ENCODE measurements around the gene IDS.
"Not testable (repeated sequence)": the region's sequence is repeated elsewhere in the genome, so short reads cannot be mapped to it uniquely, and the experiment has no call there.

The IDS gene

DNA sequence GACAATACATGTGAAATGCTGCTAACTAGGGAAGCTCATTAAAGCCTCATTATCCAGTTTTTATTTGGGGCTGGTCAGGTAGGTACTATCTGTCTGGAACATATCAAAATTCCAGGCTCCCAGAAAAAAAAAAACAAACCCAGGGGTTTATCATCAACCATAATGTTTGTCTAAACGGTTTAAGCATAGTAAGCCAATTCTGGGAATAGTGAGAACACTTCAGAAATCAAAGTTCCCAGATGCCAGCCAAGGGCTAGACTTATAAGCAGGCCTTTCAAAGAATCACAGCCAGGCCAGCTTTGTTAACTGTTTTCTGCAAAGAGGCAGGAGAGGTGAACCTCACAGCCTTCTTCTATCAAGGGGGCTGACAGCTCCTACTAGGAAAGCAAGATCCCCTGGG, 8.1 kb downstream of the IDS start:
- DNase-seq, result no peak

DNA sequence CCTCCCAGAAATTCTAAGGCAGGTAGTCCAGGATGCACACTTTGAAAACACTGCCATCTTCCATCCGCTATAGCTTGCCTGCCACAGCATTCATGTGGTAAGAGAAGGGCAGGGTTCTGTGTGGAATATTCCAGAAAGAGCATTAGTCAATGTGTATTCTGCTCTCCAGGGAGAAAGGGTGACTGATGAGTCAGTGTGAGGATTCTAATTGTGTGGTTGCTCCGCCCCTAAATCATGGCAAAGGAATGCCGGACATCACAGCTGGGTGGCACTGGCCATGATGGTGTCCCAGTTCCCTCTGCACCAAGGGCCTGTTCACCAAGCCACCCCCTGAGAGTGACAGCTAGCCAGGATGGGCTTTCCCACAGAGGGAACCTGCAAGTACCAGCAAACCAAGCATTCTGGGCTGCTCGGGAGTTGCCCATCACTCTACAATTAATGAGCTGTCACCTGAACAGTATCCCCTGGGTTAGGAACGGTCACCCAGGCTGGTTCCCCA, 9.5 kb downstream of the IDS start:
- DNase-seq, result no peak

DNA sequence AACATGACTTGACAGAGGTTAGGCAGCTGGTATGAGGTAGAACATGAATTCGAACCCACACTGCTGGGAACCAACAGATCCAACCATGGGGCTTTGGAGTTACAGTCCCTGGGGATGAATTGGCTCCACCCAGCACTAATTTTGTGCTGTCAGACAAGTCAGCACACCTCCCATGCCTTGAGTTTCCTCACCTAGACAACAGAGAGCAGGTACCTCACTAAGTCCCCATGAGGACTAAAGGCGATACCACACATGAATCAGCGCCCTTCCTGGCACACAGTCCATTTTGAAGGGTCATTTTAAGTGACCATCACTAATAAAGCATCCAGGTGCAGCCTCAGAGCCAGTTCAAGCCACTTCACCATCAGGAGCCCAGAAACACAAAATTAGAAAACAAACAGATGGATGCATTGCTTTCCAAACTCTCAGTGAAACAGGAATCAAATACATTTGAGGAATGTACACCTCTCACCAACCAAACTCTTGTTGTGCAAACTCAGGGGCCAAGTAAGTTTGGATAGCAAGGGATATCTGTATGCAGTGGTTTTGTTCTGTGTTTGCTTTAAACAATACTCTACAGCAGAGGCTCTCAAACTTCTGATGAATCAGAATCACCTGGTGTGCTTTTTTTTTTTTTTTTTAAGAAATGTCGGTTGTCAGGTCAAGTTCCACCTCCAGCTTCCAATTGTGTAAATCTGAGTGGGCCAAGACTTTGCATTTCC, 10.1 kb downstream of the IDS start:
- DNase-seq, result no peak

DNA sequence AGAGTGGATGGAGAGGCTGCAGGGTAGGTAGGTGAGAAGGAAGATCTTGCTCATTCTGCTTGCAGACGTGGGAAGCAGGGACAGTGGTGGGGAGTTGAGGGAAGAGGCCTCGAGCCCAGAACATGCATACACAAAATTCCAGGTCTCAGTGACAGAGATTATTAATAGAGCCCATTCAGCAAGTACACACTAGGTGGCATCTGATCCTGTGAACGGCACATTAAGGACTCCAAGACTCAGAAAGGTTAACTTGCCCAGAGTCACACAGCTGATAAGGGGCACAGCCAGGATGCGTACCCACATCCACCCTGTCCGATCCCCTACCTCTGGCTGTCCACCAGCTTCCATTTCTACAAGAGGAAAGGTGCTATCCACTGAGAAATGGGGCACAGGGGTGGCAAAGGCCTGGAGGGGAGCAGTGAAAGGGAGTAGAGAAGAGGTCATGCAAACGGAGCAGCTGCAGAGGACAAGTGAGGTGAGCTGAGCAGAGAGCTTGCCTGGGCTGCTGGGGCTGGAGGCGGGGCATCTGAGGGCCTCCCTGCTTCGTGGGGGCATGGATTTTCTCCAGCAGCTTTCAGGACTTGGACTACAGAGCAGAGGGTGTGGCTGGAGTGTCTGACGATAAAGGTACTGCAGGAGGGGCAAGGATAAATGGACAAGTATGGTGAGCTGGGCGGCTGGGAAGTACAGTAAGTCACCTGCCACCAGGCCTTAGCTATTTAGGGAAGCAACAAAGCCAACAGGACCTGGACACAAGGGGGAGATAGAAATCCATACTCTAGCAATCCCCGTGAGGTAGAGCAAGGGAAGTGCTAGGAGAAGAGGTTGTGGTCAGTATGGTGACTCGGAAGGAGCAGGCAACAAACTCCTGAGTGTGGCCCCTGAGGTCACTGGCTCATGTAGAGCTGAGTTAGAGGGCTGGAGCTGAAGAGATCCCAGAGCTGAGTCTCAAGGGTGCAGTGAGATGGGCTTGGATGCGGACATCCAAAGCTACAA, 11.2 kb downstream of the IDS start:
- DNase-seq, result no peak

DNA sequence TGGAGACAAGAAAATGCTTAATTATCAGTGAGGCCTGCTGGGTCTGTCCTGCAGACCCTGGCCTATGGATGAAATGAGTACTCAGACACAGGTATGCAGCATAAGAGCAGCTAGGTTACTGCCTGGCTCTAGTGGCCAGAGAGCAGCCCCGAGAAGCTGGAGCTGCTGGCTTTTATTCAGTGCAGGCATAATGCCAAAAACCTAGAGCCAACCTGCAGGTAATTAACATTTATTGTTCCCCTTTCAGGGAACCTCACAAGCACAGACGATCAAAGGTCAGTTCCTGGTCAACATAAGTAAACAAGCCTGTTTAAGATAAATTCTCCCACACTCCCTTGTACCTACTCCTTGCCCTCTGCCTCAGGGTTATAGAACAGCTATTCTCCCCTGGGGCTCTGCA, 13.3 kb downstream of the IDS start:
- DNase-seq, result no peak

DNA sequence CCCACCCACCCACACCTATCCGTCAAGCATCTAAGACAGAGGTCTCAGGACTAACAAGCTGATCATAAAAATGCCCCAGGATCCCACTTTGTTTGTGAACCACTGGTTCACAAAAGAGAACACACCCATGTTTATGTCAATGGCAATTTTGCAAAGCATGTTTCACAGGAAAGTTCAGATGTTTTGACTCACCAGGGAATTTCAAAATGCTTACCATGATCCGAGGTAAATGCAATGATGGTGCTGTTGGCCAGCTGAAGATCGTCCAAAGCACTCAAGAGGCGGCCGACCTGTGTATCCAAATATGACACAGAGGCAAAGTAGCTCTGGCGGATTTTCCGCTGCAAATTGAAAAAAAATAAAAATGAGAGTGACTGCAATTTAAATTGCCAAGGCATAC, 15.0 kb downstream of the IDS start:
- DNase-seq, result no peak

DNA sequence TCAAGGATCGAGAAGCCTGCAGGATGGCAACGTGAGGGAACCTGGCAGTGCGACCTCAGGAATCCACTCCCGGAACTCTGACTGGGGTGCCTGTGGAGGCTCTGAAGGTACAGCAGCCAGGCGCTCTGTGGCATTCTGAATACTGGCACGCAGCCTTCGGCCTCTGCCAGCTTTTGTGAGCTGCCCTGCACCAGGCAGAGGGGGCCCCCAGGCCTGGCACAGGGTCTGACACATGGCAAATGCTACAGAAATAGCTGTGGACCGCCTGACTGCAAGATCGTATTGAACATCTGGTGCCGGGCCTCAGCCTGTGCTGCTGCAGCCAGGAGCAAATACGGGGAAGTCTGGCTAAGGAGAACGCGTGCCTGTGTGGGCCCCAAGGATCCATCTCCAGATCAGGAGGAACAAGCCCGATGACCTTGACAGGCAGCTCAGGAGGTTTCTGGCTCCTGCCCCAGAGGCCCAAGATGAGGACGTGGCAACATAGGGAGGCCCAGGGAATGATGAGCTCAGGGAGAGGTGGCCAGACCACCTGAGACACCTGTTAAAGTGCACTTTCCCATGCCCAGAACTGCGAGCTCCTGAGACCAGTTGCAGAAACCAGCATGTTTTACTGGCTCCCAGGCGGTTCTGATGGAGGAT, 16.6 kb downstream of the IDS start:
- DNase-seq, result not testable (repeated sequence)

DNA sequence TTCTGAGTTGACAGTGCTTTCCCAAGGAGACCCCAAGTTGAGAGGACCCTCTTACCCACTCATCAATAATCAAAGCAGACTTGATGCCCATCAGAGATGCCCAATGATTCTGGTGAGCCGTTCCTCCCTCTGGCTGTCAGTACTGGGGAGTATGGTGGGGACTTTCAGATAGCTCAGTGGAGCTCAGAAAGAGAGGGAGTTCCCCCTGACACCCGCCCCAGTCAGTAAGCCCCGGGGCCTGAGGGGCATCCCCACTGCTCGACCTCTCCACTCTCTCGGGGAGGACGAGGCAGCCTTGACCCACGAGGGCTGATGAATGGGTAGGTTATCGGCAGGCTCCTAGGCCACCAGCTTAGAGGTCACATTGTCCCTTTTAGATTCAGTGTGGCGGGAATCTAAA, 17.1 kb downstream of the IDS start:
- not testable (repeated sequence) for DNase-seq

DNA sequence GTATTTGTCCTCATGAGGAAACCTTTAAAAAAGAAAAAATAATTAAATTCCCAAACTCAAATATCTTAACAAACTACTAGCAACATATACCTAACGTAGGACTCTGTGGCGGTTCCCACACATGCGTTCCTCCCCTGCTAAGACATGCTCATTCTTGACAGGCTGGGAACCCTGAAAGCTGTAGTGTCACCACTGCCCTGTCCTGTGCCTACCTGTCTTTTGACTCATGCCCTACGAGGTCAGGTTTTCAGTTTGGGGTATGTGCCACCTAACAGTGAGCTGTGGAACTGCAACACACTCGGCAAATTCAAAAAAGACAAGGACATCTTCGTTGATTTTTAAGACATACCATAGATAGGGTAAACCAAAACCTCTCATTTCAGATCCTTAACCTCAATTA, 17.8 kb downstream of the IDS start:
- DNase-seq, result no peak

DNA sequence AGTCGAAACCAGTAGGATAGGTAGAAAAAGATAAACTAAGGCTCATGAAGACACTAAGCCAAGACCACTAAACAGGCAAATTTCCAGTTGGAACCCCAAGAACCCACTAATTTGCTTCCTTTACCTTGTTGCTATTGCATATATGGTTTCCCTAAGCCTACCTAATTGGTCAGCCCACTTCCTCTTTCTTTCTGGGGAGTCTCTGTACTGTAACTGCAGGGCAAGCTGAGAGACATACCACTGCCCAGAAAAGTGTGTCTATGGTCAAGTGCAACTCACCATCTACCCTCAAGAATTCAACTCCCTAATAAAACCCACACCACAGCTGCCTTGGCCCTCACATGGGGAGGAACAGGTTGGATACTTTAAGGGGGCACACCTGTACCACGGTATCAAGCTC, 28.6 kb downstream of the IDS start:
- no peak for DNase-seq

DNA sequence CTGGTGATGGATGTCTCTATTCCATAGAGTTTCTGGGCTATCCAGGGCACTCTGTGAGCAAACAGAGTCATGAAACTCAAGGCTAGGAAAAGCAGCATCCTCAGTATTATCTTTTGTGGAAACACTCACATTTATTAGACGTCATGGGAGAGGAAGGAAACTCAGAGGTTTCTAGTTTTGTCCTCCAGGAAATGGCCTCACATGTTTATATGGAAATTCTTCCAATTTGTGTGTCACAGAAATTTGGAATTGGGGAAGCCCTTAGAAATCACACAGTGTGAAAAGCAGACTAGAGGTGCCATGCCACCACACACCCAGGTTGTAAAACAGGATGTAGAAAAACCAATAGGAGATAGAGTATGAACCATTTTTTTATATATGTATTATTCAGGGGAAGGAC, 31.1 kb downstream of the IDS start:
- no peak for DNase-seq

DNA sequence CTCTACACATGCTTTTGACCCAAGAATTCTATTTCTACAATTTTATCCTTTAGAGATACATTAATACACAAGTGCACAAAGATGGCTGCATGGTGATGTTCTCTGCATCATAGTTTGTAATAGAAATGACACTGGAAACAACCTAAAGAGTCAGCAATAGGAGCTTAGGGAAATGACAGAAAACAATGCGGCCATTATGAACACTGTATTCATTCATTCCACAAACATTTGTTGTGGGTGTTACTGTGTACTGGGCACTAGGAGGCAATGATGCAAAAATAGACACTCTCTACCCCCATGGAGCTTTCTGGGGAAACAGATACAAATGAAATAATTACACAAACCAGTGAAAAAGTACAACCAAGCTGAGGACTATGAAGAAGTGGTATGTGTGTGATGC, 32.0 kb downstream of the IDS start:
- no peak for DNase-seq

DNA sequence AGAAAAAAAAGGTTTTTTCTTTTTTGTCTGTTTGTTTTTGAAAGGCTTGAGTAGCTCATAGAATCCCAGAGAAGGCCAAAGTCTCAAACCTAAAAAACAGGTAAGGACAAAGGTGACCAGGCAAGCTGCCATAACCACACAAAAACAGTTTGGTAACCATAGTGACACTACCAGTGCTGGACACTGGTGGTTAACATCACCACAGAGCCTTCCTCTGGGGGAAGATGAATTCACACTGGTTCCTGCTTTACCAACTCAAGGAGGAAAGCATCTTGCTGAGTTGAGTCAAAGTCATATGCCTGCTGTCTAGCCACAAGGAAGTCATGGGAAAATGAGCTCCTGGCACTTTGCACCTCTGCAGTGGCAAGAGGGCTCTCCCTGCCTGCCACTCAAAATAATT, 32.5 kb downstream of the IDS start:
- no peak for DNase-seq

DNA sequence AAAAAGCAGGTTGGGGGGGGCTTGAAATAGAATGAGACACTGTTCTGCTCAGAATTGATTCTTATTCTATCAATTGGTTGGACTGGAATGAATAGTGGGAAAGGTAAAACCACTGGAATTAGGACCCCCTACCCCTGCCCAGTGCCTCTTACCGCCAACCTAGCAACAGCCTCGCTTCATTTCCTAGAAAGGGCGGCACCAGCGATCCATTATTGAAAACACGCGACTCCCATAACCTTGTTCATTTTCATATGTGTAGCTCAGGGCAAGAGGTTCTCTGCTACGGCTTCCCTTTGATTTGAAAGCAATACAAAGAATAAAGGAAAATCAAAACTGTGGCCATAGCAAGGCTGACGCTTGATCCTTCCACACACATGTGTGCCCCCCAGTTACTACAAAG, 33.7 kb downstream of the IDS start:
- no peak for DNase-seq

DNA sequence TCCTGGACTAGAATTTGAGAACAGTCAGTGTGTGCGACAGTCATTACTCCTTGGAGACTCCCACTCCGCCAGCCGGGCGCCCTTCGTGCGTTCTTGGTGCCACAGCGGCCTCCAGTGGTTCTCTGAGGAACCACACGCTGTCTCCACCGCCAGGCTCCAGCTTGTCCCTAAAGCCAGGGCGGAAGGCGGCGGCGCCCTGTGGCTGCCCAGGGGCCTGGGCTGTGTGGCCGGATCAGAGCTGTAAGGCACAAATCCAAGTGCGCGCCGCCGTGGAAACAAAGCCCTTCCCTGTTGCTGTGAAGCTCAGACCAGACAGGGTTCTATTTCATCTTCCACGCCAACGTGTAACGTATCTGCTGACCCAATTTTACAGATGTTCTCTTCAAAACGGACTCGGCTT, 34.2 kb downstream of the IDS start:
- no peak for DNase-seq

DNA sequence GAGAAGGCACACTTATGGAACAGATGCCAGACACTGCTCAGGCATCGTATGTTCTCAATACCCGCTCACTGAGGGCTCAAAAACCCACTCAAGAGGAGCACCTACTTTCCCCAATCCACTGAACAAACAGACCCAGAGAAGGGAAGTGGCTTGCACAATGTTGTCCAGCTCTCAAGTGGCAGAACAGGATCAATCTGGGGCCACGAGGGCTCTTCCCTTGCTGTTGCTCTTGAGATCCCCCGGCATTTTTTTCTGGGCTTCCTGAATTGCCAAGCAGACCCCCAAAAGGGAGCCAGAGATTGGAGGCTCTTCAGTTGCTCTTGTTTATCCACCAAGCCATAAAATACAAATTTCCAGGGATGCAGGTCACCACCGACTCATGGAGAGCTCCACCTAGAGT, 35.7 kb downstream of the IDS start:
- no peak for DNase-seq

DNA sequence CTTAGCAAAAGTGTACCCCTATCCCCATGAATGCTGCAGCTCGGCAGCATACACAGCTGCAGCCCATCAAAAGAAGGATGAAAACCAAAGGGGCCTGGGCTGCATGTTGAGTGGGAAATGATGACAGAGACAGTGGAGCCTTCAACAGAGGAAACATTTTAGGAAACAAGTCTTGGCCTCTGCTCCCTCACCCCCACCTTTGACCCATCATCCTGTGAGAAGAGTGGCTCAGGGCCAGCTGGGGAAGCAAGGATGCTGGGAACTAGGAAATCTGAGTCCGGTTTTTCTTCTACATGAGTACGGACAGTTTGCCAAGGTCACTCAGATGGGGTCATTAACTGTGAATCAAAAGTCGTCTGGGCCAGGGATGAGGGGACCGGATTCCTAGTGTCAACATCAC, 37.2 kb downstream of the IDS start:
- no peak for DNase-seq

DNA sequence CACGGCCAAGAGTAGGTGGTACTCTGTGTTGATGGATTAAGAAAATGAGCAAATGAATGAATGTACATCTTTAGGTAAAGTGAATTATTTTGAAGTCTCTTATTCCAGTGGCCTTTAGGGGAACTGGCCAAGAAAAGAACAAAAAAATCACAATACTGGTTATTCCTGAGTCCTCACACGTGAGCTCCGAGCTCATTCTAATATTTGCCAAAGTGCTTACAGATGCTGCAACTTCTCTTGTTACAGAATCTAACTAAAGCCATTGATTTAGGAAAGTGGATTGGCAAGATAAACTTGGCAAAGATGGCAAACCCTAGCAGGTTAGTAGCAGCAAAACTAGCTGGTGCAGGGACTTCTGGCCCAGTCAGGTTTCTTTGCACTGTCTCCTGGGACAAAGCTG, 37.6 kb downstream of the IDS start:
- no peak for DNase-seq

DNA sequence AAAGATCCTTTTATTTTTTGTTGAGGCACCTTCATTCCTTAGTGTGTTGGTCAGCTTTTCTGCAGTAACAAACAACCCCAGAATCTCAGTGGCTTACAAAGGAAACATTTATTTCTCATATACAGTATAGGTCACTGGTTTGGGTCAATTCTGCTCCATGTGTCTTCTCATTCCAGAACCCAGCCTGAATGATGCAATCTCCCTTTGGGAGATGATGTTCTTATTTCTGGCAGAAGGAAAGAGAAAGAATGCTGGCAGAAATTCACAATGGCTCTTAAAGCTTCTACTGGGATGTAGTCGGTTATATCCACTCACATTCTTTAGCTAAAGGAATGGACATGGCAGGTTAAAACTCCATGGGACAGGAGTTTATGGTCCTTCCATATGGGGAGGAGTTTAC, 42.3 kb downstream of the IDS start:
- no peak for DNase-seq

DNA sequence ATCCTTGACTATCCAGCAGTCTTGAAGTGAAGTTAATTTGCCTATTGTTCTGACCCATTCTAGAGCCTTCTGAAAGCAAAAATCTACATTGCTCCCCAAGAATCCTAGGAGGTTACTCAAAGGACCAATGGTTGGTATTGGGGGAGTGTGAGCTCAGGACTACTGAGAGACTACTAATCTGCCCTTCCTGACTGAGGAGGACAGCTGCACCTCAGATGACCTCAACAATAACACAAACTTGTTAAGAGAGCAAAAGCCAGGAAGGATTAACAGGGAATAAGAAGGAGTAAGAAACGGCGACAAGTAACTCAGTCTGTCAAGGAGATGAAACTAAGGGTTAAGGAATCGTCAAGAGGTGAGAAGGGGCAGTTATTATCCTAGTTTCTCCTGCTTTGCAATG, 43.4 kb downstream of the IDS start:
- DNase-seq, result no peak

DNA sequence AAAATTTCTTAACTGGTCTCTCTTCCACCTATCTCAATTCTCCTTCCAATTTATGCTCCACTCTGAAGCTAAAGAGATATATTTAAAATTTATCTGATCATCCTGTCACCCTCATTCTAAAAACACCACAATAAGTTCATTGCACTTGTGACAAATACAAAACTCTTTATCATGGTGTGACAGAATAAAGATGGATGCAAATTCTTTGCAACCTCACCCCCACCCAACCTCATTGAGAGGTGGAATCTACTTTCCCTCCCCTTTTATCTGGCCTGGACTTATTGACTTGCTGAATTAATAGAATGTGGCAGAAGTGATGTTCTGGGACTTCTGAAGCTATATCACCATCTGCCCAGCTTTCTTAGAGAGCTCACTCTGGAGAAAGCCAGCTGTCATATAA, 46.5 kb downstream of the IDS start:
- DNase-seq, result no peak

DNA sequence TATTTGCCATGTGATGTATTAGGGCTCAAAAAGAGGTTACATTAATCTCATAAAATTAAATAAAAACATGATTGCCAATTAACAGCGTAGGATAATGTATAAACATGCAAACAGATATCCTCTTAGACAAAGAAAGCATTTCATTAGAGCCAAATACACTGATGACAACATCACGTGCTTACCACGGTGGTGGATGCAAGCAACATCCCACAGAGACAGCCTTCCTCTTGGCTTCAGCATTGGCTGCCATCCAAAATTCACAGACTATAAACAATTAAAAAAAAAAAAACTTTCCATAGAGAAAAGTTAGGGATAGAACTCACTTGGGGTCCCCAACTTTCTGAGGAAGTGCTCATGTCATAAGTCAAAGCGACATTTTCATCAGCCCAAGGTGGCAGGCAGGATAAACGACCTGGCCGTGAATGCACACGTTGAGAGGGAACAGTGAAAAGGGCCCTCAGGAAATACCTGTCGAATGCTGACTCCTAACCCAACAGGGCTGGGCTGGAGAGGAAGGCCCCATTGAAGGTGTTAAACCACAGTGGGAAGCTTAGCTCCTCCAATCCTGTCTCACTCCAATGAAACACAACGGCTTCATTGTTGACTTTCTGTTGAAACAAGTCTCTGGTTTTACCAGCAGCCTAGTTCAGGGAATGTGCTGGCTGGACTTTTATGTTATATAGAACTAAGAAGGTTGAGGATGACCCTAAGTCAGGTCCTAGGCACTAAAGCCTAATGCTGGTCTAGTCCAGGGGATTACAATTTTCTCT, 48.4 kb downstream of the IDS start:
- no peak for DNase-seq

DNA sequence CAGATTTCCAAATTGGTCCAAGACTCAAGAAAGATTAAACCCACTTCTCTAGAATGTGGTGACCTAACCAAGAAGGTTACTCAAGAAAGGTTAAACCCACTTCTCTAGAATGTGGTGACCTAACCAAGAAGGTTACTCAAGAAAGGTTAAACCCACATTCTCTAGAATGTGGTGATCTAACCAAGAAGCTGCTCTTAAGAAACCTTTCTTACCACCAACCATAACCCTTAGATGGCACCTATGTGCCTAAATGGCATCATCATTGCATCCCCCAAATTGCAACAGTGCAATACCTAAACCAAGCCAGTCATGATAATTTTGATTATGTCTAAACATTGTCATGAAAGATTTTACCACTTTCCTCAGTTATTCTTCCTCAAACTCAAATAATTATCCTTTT, 49.2 kb downstream of the IDS start:
- DNase-seq, result no peak
